ENCODE measurements around the gene LUZP4. TPM values are rescaled to one million over a fixed set of nuclear protein-coding genes. Genes with fewer than 3 reads are reported as not detected.
"Not testable (repeated sequence)": the region's sequence is repeated elsewhere in the genome, so short reads cannot be mapped to it uniquely, and the experiment has no call there.

The LUZP4 gene
- total RNA-seq, 1 donor from 2014 or later = not detected

DNA sequence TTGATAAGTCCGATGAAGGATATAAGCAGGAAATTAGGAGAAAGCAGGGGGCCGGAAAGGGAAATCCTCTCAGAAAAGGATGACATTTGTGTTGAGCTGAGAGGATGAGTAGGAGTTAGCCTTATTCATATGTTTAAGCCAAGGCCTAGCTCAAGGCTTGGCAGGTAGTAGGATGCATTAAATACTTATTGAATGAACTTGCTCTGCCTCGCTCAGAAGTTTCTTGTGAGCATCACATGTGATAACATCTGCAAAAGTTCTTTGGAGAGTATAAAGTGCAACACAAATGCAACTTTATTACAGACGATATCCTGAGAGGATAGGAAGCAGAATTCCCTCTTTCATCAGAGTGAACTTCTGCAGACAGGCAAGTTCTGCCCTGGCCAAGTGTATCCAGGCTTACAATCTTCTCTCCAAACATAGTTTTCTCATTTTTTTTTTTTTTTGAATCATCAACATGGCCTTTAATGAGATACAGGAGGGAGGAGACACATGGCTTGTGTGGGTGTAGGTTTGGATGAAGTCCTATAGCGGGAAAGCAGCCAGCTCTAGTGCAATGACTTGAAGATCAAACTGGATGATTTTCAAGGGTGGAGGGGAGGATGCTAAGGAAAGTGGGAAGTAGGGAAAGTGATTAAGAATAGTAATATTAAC, 48.1 kb downstream of the LUZP4 start:
- DNase-seq (ENCODE audit: low read depth, low spot score) = no peak

DNA sequence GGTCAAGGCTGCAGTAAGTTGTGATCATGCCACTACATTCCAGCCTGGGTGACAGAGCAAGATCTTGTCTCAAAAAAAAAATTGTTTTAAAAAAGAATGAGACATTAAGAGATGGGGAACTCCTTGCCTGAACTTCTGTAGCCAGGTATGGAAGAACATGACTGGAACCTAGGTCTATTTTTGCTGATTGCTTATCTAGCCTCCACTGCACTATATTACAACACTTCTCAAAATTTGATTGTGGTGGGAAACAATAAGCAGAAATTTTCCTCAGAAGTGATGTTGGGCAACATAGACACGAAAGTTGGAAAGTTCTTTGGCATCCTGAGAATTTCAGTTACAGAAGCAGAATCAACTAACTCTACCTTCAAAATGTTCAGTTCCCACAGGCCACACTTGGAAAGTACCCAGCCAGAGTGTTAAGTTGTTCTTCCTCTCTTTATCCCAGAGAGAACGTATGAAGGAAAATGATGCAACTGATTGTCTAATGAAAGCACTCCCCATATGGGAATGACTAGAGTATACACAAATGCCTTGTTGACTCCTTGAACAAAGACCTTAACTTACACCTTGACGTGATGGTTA, 50.0 kb downstream of the LUZP4 start:
- DNase-seq (ENCODE audit: low read depth, low spot score) = no peak

DNA sequence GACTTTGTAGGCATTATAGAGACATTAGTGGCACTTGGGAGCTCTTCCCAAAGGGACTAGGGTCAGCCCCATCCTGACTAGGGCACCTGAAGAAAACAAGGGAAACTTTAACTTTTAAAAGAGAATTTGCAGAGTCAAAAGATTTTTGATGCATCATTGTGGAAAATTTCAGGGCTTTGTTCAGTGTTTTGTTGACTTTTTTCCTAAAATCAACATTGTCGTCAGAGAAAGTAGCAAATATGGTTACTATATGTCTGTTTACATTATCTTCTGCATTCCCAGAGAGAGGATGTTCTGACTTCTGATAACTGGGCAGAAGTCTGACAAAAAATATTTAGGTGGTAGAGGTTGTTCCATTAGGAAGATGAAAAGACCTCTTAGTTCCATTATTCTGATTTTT, 51.9 kb downstream of the LUZP4 start:
- DNase-seq (ENCODE audit: low read depth, low spot score) = no peak

DNA sequence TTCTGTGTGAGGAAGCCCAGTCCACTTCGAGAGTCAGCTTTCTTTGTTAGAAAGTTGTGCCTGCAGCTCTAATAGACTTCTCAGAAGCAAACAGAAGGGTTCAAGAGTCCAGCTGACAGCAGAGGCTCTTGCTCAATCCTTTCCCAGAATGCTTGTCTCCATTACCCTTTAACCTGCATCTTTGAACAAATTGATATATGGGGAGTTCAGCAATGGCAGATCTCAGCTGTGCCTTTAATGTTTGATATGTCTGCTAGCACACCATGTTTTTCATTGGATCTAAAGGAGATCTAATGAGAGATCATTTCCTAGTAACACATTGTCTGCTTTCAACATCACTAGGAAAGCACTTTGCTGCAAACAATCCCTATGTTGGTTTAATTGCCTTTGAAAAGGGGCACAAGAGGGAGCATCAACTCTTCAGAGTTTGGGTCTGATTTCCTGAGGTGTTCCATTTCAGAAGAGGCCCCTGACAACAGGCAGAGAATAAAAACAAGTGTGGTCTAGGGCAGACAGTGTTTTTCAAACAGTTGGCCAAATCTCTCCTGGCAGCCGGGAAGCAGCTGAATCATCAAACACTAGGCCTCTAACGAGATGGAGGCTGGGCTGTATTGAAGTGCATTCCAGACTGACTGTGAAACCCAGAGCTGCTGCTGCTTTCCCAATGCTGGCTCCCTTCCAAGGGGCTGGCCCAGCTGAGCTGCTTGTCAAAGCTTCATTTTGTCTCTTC, 55.5 kb downstream of the LUZP4 start:
- peak; percentile 84 for DNase-seq (ENCODE audit: low read depth, low spot score)

DNA sequence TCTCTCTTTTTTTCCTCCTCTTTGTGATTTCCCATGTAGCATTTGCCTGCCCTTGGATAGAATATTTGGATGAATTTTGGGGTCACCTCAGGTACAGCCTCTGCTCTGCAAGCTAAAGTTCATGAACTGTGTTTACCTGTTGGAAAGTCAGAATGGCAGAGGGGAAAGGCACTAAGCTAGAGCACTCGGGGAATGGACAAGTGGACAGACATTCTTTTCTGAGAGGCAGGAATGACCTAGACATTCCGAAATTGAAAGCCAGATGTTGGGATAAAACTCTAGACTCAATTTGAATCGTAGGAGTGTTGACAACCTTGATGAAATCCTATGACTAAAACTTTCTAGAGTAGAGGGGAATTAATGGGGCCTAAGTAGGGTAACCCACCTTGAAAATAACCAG, 56.1 kb downstream of the LUZP4 start:
- DNase-seq (ENCODE audit: low read depth, low spot score) = no peak

DNA sequence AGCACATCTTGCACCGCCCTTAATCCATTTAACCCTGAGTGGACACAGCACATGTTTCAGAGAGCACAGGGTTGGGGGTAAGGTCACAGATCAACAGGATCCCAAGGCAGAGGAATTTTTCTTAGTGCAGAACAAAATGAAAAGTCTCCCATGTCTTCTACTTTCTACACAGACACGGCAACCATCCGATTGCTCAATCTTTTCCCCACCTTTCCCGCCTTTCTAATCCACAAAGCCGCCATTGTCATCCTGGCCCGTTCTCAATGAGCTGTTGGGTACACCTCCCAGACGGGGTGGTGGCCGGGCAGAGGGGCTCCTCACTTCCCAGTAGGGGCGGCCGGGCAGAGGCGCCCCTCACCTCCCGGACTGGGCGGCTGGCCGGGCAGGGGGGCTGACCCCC, 57.2 kb downstream of the LUZP4 start:
- DNase-seq (ENCODE audit: low read depth, low spot score) = not testable (repeated sequence)

DNA sequence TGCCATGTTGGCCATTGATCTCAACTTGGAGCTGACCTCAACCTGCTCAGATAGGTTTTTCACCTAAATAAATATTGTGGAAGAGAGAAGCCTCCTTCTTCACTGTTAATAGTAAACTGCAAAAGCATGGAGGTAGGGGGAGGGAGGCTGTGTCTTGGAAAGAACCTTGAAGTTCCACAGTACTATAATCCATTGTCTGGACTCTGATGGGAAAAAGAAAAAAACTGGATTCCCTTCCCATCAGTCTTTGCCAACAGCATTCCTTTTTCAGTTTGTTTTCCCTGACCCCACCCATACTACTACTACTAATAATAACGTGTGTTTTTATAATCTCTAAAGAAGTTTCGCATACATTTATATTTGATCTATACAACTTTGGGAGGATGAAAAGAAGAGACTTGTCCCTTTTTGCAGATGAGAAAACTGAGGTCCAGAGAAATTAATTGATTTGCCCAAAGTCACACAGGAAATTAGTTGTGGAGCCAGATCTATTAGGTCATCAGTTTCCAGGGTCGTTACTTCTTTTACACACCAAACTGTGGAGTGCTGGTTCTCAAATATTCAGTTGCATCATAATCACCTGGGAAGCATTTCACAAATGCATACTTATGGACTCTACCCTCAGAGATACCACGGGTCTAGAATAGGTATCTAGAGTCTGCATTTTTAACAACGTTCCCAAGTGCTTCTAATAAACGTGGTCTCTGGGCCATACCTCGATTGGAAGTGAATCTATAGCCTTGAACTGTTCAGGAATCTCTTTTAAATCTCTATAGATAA, 59.1 kb downstream of the LUZP4 start:
- DNase-seq (ENCODE audit: low read depth, low spot score) = no peak

DNA sequence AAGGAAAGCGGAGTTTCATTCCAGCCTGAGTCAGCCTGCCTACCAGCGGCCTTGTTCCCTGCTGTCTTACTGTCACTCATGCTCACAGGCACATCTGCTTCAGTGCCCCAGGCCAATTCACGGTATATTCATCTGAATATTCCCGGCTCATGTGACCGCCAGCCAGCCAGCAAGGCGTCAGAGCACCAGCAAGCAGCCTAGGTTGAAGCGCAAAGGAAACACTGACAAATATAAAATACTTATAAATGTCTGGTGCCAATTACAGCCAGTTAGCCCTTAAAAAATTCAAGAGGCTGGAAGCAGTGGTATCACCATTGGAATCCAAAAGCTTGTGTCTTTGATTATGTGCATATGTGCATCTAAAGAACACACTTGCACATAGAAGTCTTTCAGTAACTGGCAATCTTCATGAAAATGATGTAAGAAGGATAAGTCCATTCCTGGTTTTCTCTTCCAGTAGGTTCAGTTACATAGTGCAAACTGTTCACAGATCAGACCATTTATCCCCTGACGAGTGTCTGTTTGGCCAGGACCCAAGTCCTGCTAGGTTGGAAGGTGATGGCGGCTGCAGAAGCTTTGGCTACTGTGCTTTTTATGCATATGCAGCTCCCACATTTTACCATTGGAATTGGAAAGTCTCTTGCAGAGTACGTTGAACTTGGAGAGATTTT, 61.3 kb downstream of the LUZP4 start:
- DNase-seq (ENCODE audit: low read depth, low spot score) = no peak

DNA sequence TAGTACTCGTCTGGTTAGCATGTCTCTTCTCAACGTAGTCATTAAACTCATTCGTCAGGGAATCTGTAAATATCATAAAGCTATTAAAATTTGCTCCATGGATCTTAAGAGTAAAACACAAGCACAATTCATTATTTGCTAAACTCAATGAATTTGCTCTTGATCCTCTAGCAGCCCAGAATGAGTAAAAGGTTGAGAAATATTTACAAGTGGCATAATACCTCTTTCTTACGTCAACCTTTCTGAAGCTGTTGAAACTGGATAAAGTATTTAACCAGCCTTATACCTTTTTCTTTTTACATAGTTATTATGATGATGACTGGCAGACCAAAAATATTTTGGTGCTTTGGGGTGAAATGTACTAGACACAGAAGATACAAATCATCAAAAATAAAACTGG, 66.9 kb downstream of the LUZP4 start:
- no peak for DNase-seq (ENCODE audit: low read depth, low spot score)

Other genes starting within 250 kb of the LUZP4 start
- gene RBMXL3, start 100.3 kb upstream of the LUZP4 start, total RNA-seq = not detected in 2 replicates
- gene LRCH2, start 55.6 kb upstream of the LUZP4 start, total RNA-seq = 3.4 and 3.9 TPM in 2 replicates

All from pulmonary artery endothelial cell (primary cell).